Spleen (tissue), 7 donors: ENCODE measurements around the gene EMC10.

Experiments
- CTCF ChIP-seq, 11 experiments: fragments of 200-600 bp in 7 of 11; fragments of 450-650 bp in 4 of 11; sonication (generic) in 4 of 11; IDR thresholded peaks in 8 of 11; conservative IDR thresholded peaks in 3 of 11; 1 replicate in 7 of 11; 2 replicates in 4 of 11; pipeline versions ENCODE4 v1.4.0 to v1.8.0; 2016 to 2021; ENCODE audit warnings: antibody characterized with exemption in 11 of 11, inconsistent platforms in 4 of 11, mild to moderate bottlenecking in 1 of 11
- POLR2A ChIP-seq, 3 donors: fragments of 450-650 bp; IDR thresholded peaks; one replicate each; pipeline ENCODE4 v1.5.1; 2017; ENCODE audit warnings: antibody characterized with exemption in 3 of 3, mild to moderate bottlenecking in 1 of 3
- POLR2AphosphoS5 ChIP-seq, 3 donors: sonication (generic); formaldehyde crosslinking; IDR thresholded peaks; one replicate each; pipeline ENCODE4 v1.5.1; 2017; ENCODE audit warnings: antibody characterized with exemption in 3 of 3
- donor health status: DM: no; HTN: no; CAD: no; lungs with moderate emphysema.
- donor health status: DM: no; HTN: no; CAD: no.
- donor health status: DM: no; HTN: no; CAD: no.

- TF ChIP-seq CTCF (IDR thresholded peaks at IDR 0.05 in 8 of 11, conservative IDR thresholded peaks at IDR 0.05 in 3 of 11) (no peak), POLR2AphosphoS5 (IDR thresholded peaks at IDR 0.05) (peak in 1 of 3 donors; percentile 14), POLR2A (IDR thresholded peaks at IDR 0.05) (no peak)
These were observed 38.9 kb downstream of the EMC10 start for GRCh38 chr19:50515168-50515561.
